Activated CD4-positive, CD25-positive, alpha-beta regulatory T cell treated with anti-CD3 and anti-CD28 coated beads, Interleukin-2, amount 50 U/mL, for 24 hours (primary cell): Measurements from ENCODE around the gene EPHB1.
"Not testable (repeated sequence)": the region's sequence is repeated elsewhere in the genome, so short reads cannot be mapped to it uniquely, and the experiment has no call there.

Experiments
- ATAC-seq, 2 donors: fragments of 150-1000 bp; cut with Tn5 transposase; one replicate each; pipeline ENCODE4 v1.10.0; 2021; ENCODE audit warnings: mild to moderate bottlenecking in 1 of 2, moderate library complexity in 1 of 2

The EPHB1 gene

GRCh38 chr3:135090020-135090717, 295.1 kb downstream of the EPHB1 start:
- no peak for ATAC-seq

DNA sequence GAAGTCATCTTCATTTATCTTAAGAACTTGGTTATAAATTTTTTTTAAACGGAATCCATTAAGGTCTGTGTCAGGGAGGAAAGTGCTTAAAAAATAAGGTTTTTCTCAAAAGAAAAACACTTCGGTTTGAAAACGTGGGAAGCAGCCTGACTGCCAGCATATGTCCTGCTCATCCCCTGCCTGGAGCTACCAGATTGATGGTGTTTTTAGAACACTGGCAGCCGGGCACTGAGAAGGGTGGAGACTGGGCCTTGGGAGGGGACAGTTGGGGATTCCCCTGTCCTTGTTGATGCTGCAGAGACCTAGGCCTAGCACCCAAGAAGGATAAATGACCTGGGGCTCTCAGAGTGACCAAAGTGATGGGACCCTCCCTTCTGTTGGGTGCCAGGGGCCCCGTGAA, 296.9 kb downstream of the EPHB1 start:
- ATAC-seq, result no peak

DNA sequence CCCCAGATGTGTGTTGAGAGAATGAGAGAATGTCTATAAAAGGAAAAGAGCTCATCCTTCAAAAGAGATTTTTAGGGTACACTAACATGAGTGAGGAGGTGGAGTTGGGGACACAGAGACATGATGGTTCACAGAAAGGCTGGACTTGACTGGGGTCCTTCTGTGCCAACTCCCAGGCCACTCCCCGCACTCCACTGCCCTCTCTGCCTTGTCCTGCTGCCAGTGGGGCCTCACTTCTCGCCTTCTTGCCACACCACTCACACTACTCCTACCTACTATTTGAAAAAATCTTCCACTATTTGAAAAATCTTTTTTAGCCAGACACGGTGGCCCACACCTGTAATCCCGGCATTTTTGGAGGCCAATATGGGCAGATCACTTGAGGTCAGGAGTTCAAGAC, 298.1 kb downstream of the EPHB1 start:
- ATAC-seq, result no peak

DNA sequence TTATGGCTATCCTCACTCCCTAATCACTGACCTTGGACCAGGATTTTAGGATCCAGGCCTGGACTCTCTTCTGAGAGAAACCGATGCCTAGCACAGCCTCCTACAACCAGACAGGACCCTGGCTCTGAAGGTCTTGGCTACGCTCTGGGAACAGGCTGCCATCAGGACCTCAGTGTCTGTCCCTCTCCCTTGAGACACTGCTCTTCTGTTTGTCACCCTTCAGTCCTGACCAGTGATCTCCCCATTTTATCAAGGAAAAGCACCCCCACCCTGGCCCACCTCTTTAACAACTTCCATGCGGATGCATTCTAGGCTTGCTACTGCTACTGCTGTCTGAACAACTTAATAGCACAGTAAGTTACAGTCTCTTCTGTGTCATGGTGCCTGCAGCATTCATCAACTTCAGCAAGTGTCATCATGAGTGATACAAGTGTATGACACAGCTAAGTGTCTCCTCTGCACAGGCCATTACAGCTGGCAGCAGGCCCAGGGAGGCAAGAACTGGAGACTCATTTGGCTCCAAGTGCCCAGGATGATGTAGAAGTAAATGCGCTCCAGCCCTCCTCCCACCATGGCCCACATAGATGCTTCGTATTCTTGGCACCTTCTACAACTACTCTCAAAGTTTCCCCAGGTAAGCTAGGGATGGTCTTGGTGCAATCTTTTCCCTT, 302.4 kb downstream of the EPHB1 start:
- no peak for ATAC-seq

GRCh38 chr3:135099734-135100355, 304.8 kb downstream of the EPHB1 start:
- ATAC-seq, result no peak

GRCh38 chr3:135100366-135100765, 305.3 kb downstream of the EPHB1 start:
- ATAC-seq, result no peak

DNA sequence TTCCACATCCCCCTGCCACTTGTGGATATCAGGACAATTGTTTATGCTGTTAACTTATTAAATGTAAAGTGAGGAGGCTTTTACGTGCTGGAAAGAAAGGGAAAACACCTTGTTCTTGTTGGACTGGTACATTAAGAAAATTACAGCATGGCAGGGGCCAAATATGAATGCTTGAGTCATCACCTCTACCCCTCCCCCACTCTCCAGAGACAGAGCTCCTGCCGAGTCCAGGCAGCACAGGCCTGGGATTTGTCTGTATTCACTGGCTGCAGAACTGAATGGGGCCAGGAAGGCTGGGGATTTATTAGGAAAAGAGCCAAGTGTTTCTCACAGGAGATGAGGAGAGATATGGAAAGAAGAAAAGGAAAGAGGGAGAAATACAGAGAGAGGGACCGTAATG, 308.9 kb downstream of the EPHB1 start:
- ATAC-seq, result no peak

- no peak for ATAC-seq
Observed at GRCh38 chr3:135106445-135106844, 311.4 kb downstream of the EPHB1 start.

DNA sequence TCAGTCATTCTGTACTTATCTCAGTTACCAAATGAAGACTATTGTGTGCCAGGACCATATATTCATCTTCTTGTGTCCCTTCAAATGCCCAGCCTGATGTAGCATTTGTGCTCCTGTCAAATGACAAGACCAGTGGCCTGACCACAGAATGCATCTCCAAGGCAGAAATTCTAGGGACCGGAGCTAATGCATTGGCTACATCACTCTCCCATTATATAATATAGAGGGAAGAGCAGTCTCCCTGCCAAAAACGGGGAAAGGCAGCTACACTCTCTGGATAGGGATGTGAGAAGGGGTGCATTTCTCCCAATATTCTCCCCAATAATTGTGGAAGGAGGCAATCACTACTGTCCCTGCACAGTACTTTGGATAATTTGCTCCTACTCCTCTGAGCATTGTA, 312.0 kb downstream of the EPHB1 start:
- ATAC-seq, result no peak

GRCh38 chr3:135109681-135110080, 314.6 kb downstream of the EPHB1 start:
- no peak for ATAC-seq

DNA sequence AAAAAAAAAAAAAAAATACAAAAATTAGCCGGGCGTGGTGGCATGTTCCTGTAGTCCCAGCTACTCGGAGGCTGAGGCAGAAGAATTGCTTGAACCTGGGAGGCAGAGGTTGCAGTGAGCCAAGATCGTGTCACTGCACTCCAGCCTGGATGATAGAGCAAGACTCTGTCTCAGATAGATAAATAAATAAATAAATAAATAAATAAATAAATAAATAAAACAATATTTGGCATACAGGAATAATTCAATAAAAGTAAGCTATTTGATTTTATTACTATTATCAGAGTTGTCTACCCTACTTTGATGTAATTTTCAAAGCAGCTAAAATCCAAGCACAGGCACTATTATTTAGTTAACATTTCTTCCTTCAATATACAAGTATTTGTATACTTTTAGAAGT, 319.5 kb downstream of the EPHB1 start:
- not testable (repeated sequence) for ATAC-seq

- ATAC-seq, result no peak
Observed at GRCh38 chr3:135117977-135118376, 322.9 kb downstream of the EPHB1 start.

DNA sequence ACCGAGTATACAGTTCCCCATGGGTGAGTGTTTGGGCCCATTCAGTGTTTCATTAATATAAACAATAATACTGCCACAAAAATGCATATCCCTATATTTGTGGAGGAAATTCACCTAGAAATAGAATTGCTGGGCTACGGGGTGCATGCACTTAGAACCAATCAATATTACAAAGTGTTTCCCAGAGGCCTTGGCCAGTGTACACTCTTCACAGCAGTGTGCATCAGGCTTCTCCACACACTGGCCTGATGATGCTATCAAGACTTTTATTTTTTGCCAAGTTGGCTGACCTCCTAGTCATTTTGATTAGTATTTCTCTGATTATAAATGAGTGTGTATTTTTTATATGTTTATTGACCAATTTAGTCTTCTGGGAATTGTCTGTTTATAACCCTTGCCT, 323.7 kb downstream of the EPHB1 start:
- no peak for ATAC-seq

DNA sequence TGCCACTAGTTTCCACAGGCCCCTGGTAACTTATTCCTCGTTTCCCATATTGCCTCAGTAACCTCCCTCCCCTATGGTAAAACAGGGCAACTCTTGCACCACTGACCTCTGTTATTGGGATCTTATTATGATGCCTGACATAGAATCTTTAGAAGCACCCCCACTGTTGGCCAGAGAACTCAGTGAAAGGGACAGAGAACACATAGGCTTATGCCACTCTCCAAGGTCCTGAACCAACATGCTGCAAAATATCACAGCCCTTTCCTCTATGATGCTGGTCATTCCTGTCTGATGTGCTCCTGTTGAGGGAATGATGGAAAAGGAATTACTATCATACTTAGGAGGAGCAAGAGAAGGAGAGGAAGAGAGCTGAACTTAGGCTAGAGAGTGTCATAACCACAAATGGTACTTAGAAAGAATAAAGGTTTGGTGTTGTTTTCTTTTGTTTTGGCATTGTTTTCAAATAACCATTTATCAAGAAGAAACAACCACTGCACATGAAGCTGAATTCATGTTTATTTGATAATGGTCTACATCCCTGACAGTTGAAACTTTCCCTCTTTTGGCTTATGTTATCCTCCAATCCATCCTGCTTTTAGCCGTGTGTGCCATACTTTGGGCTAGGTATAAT, 330.2 kb downstream of the EPHB1 start:
- ATAC-seq, result no peak

DNA sequence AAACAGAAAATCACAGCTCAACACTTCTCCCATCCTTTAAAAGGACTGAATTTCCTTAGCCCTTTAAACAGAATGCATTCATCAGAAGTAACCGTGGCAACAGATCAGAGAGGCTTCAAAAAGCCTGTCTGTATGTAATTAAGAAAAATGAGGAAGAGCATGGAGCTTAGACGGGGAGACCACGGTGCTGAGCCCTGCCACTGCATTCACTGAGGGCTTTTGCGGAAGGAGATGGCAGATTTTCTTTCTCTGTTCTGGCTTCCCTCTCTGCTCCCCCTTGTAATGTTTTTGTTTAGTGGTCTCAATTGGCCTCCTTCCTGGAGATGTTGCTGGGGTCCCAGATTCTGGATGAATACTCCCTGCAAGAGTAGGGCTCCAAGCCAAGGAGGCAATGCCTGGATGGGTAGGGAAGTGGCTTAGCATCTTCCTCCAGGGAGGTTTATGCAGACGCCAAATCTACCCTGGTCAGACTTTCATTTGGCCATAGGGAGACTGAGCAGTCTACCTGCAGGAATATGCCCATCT, 332.9 kb downstream of the EPHB1 start:
- ATAC-seq, result no peak

DNA sequence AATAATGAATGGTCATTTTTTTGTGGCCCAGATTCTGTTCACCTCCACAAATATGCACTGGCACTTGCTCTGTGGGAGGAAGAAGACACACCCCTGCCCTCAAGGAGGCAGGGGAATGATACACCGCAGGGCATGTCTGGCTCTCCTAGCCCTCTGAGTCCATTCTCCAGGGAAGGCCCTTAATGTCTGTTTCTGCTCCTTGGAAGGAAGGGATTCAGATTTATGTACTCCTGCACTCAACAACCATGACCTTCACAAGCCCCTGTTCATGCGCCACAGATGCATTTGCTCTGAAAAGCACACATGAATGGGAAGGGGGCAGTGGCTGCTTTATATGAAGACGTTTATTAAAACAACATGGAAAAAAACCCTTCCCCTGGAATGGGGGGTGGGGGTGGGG, 333.8 kb downstream of the EPHB1 start:
- no peak for ATAC-seq

GRCh38 chr3:135131290-135131689, 336.2 kb downstream of the EPHB1 start:
- ATAC-seq, result no peak

DNA sequence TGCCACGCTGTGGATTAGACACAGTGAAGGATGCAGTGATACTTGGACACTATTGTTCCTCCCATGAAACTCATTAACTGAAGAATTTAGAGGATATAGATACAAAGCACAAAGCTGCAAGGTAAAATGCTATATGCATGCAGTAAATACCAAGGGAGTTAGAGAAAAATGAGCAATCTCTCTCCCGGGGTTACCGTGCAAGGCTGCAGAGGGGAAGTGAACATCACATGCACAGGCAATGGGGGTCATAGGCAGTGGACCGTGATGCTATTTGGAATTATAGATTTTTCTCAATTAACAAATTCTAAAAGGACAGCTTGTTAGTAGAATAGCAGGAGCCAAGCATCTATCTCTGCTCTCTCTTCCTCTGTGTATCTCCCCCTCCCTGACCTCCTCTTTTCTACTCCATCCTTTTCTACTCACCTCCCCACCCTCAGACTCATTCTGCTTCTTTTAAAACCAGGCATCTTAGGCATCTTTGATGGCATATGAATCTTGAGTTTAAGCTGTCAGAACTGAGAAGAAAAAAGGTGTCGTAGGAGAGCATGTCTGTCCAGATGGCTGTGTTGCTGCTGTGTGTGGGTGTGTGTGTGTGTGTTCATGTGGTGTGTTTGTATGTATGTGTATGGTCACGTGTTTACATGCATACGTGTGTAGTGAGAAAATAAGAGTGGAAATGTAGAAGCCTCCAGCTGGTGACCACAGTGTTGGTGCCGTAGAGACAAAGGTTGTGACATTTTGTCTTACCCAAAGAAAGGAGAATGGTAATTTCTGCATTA, 339.0 kb downstream of the EPHB1 start:
- ATAC-seq, result no peak

DNA sequence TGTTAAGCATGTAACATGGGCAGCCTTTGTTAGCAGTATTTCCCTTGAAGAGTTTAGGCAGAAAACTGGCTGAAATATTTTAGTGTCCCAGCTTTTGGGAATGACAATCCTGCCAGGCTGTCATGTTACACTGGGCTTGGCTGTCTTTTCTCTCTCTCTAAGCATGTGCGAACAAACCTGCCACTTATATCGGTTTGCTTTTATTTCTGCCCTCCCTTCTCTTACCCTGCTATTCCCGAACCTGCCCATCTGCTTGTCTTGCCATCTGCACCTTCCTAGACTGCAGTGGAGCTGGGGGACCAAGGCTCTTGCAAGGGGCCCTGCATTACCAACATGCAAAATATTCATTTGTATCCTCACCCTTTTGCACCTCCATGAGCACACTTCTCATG, 339.6 kb downstream of the EPHB1 start:
- no peak for ATAC-seq

- ATAC-seq, result no peak
Observed at GRCh38 chr3:135135445-135135844, 340.4 kb downstream of the EPHB1 start.

- peak in 1 of 2 donors; percentile 20 for ATAC-seq
Observed at GRCh38 chr3:135136361-135137100, 341.5 kb downstream of the EPHB1 start.

DNA sequence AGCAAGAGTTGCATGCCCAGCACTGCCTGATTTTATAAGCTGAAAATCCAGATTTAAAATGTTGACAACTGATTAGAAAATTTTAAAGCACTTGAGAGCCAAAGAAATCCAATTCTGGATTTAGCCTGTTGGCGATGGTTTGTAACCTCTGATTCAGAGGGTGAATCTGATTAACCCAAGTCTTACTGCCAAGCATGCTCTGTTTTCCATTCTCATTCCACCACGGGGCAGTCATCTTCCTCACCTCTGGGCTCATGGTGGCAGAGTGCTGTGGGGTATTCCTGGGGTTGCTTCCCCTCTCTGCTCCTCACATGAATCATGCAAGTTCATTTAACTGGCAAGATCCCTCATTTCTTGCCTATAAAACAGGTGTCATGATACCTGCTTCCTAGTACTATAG, 342.2 kb downstream of the EPHB1 start:
- ATAC-seq, result no peak
